Measurements from ENCODE around the gene KIF25.
"Not testable (repeated sequence)": the region's sequence is repeated elsewhere in the genome, so short reads cannot be mapped to it uniquely, and the experiment has no call there.

KIF25 gene

GRCh38 chr6:167993831-167994230, 3.6 kb upstream of the KIF25 start:
- H3K36me3 ChIP-seq (ENCODE audit: control insufficient read depth in 2 of 2, insufficient read depth in 2 of 2, low read length in 2 of 2), result no peaks in the 10 kb centered on the region
- no peak overlapping the region for H3K27ac ChIP-seq (ENCODE audit: low read depth in 2 of 2, low read length in 2 of 2)
- no peak overlapping the region for H3K4me3 ChIP-seq (ENCODE audit: low read length in 2 of 2)
- no peaks in the 10 kb centered on the region for H3K4me1 ChIP-seq (ENCODE audit: control insufficient read depth in 2 of 2, insufficient read depth in 2 of 2, low read length in 2 of 2)
- H3K27me3 ChIP-seq (ENCODE audit: control insufficient read depth in 2 of 2, insufficient read depth in 2 of 2, low read length in 2 of 2), result no peaks in the 10 kb centered on the region
- H3K9me3 ChIP-seq (ENCODE audit: control insufficient read depth in 2 of 2, low read length in 2 of 2), result no peaks in the 10 kb centered on the region
- no peak overlapping the region for H3K9ac ChIP-seq (ENCODE audit: low read depth in 1 of 2, low read length in 2 of 2)

DNA sequence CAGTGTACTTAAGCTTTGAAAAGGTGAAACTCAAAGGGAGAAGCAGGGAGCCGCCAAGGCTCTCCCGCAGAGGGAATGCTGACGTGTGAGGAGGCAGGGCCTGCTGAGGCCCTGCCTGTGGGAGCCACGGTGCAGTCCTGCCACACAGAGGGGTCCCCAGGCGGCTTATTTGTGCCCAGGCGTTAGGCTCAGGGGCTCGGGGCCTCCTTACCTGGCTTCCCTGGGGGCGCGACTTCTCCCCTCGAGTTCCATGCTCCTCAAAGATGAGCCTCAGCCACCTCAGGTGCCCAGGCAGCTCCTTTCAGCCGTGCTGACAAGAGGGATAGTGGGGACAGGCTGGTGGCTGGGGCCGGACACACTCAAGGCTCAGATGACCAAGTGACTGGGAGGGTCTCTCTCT, 2.2 kb upstream of the KIF25 start:
- H3K27ac ChIP-seq (ENCODE audit: low read depth in 2 of 2, low read length in 2 of 2), result no peak overlapping the region

GRCh38 chr6:167995731-167996151, 1.7 kb upstream of the KIF25 start:
- Histone ChIP-seq H3K9ac (ENCODE audit: low read depth in 1 of 2, low read length in 2 of 2) (no peak overlapping the region), H3K27me3 (ENCODE audit: control insufficient read depth in 2 of 2, insufficient read depth in 2 of 2, low read length in 2 of 2) (no peaks in the 10 kb centered on the region), H3K4me3 (ENCODE audit: low read length in 2 of 2) (no peak overlapping the region), H3K27ac (ENCODE audit: low read depth in 2 of 2, low read length in 2 of 2) (no peak overlapping the region), H3K9me3 (ENCODE audit: control insufficient read depth in 2 of 2, low read length in 2 of 2) (no peaks in the 10 kb centered on the region), H3K36me3 (ENCODE audit: control insufficient read depth in 2 of 2, insufficient read depth in 2 of 2, low read length in 2 of 2) (no peaks in the 10 kb centered on the region), H3K4me1 (ENCODE audit: control insufficient read depth in 2 of 2, insufficient read depth in 2 of 2, low read length in 2 of 2) (no peaks in the 10 kb centered on the region)

More for the DNA sequence above, 2.2 kb upstream of the KIF25 start:
- Histone ChIP-seq H3K27me3 (ENCODE audit: control insufficient read depth in 2 of 2, insufficient read depth in 2 of 2, low read length in 2 of 2) (no peaks in the 10 kb centered on the region), H3K9ac (ENCODE audit: low read depth in 1 of 2, low read length in 2 of 2) (no peak overlapping the region), H3K4me3 (ENCODE audit: low read length in 2 of 2) (no peak overlapping the region), H3K36me3 (ENCODE audit: control insufficient read depth in 2 of 2, insufficient read depth in 2 of 2, low read length in 2 of 2) (no peaks in the 10 kb centered on the region), H3K4me1 (ENCODE audit: control insufficient read depth in 2 of 2, insufficient read depth in 2 of 2, low read length in 2 of 2) (no peaks in the 10 kb centered on the region), H3K9me3 (ENCODE audit: control insufficient read depth in 2 of 2, low read length in 2 of 2) (no peaks in the 10 kb centered on the region)

DNA sequence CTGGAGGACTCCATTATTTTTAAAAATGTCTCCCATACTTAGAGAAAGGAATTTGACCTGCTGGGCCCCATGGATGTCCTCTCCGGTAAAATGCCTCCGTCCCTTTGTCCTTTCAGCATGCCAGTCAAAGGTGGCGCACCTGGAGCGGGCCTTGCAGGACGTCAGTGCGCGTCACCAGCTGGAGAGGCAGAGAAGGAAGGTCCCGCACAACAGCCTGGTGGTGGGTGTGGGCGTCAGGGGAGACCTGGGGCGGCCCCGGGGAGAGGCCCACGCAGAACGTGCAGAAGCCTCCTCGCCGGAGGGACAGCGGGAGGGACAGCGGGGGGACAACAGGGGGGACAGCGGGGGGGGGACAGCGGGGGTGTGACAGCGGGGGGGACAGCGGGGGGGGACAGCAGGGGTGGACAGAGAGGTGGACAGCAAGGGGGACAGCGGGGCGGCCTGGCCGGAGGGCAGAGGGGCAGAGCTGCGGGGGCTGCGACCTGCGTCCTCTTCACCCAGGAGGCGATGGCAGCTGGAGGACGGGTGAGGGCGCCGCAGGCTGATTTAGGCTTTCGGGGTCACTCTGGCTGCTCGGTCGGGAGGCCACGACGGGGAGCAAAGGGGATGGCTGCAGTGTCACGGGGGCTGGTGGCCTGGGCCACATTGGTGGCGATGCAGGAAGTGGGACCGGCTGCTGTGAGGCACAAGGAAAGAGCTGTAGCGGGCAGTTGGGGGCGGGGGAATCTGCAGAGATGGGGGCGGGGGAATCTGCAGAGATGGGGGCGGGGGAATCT, 859 bp upstream of the KIF25 start:
- no peak overlapping the region for H3K4me3 ChIP-seq (ENCODE audit: low read length in 2 of 2)
- no peaks in the 10 kb centered on the region for H3K4me1 ChIP-seq (ENCODE audit: control insufficient read depth in 2 of 2, insufficient read depth in 2 of 2, low read length in 2 of 2)
- H3K36me3 ChIP-seq (ENCODE audit: control insufficient read depth in 2 of 2, insufficient read depth in 2 of 2, low read length in 2 of 2), result no peaks in the 10 kb centered on the region
- H3K27me3 ChIP-seq (ENCODE audit: control insufficient read depth in 2 of 2, insufficient read depth in 2 of 2, low read length in 2 of 2), result no peaks in the 10 kb centered on the region
- no peak overlapping the region for H3K27ac ChIP-seq (ENCODE audit: low read depth in 2 of 2, low read length in 2 of 2)
- H3K9me3 ChIP-seq (ENCODE audit: control insufficient read depth in 2 of 2, low read length in 2 of 2), result no peaks in the 10 kb centered on the region
- no peak overlapping the region for H3K9ac ChIP-seq (ENCODE audit: low read depth in 1 of 2, low read length in 2 of 2)

DNA sequence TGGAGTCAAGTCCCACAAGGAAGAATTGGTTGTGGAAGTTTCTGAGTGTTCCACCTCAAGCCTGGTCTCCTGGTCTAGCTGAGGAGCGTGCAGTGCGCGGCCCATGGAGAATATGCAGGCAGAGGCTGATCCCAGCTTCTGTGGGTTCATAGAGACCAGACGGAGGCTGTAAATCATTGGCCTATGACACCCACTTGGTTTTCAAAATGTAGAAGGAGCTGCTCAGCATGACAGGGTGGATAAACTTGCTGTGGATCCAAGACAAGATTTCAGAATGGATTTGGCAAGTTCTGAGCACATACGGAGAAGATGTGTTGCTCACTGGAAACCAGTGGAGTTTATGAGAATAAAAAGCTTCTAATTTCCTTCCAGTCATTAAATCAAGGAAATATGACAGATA, 744 bp downstream of the KIF25 start:
- Histone ChIP-seq H3K36me3 (ENCODE audit: control insufficient read depth in 2 of 2, insufficient read depth in 2 of 2, low read length in 2 of 2) (no peaks in the 10 kb centered on the region), H3K27me3 (ENCODE audit: control insufficient read depth in 2 of 2, insufficient read depth in 2 of 2, low read length in 2 of 2) (no peaks in the 10 kb centered on the region), H3K4me1 (ENCODE audit: control insufficient read depth in 2 of 2, insufficient read depth in 2 of 2, low read length in 2 of 2) (no peaks in the 10 kb centered on the region), H3K27ac (ENCODE audit: low read depth in 2 of 2, low read length in 2 of 2) (no peak overlapping the region), H3K9ac (ENCODE audit: low read depth in 1 of 2, low read length in 2 of 2) (no peak overlapping the region), H3K9me3 (ENCODE audit: control insufficient read depth in 2 of 2, low read length in 2 of 2) (no peaks in the 10 kb centered on the region), H3K4me3 (ENCODE audit: low read length in 2 of 2) (no peak overlapping the region)

- H3K27me3 ChIP-seq (ENCODE audit: control insufficient read depth in 2 of 2, insufficient read depth in 2 of 2, low read length in 2 of 2), result no peaks in the 10 kb centered on the region
- H3K36me3 ChIP-seq (ENCODE audit: control insufficient read depth in 2 of 2, insufficient read depth in 2 of 2, low read length in 2 of 2), result no peaks in the 10 kb centered on the region
- no peaks in the 10 kb centered on the region for H3K9me3 ChIP-seq (ENCODE audit: control insufficient read depth in 2 of 2, low read length in 2 of 2)
- no peak overlapping the region for H3K4me3 ChIP-seq (ENCODE audit: low read length in 2 of 2)
- no peak overlapping the region for H3K27ac ChIP-seq (ENCODE audit: low read depth in 2 of 2, low read length in 2 of 2)
- no peak overlapping the region for H3K9ac ChIP-seq (ENCODE audit: low read depth in 1 of 2, low read length in 2 of 2)
- no peaks in the 10 kb centered on the region for H3K4me1 ChIP-seq (ENCODE audit: control insufficient read depth in 2 of 2, insufficient read depth in 2 of 2, low read length in 2 of 2)
Observed at GRCh38 chr6:168000198-168001028, 2.9 kb downstream of the KIF25 start.

DNA sequence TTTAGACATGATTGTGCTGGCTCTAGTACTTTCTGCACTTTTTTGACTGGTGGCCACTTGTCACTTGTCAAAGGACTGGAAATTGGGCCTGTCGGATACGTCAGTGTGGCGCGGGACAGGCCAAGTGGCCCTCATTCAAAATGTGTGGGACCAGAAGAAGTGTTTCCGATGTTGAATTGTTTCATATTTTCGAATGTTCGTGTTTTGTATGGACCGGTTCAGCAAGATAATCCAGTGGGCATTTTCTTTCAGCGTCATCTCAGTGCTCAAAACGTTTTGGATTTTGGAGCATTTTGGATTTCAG, 3.5 kb downstream of the KIF25 start:
- H3K4me3 ChIP-seq (ENCODE audit: low read length in 2 of 2), result no peak overlapping the region
- H3K9ac ChIP-seq (ENCODE audit: low read depth in 1 of 2, low read length in 2 of 2), result no peak overlapping the region
- no peaks in the 10 kb centered on the region for H3K36me3 ChIP-seq (ENCODE audit: control insufficient read depth in 2 of 2, insufficient read depth in 2 of 2, low read length in 2 of 2)
- no peaks in the 10 kb centered on the region for H3K9me3 ChIP-seq (ENCODE audit: control insufficient read depth in 2 of 2, low read length in 2 of 2)
- no peak overlapping the region for H3K27ac ChIP-seq (ENCODE audit: low read depth in 2 of 2, low read length in 2 of 2)
- no peaks in the 10 kb centered on the region for H3K4me1 ChIP-seq (ENCODE audit: control insufficient read depth in 2 of 2, insufficient read depth in 2 of 2, low read length in 2 of 2)
- H3K27me3 ChIP-seq (ENCODE audit: control insufficient read depth in 2 of 2, insufficient read depth in 2 of 2, low read length in 2 of 2), result no peaks in the 10 kb centered on the region

DNA sequence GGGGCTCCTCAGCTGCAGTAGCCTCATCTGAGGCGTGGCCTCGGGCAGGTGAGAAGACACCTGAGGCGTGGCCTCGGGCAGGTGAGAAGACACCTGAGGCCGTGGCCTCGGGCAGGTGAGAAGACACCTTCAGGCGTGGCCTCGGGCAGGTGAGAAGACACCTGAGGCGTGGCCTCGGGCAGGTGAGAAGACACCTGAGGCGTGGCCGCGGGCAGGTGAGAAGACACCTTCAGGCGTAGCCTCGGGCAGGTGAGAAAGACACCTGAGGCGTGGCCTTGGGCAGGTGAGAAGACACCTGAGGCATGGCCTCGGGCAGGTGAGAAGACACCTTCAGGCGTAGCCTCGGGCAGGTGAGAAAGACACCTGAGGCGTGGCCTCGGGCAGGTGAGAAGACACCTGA, 4.0 kb downstream of the KIF25 start:
- not testable (repeated sequence) for H3K4me1 ChIP-seq (ENCODE audit: control insufficient read depth in 2 of 2, insufficient read depth in 2 of 2, low read length in 2 of 2); H3K4me3 ChIP-seq (ENCODE audit: low read length in 2 of 2); H3K9ac ChIP-seq (ENCODE audit: low read depth in 1 of 2, low read length in 2 of 2); H3K27me3 ChIP-seq (ENCODE audit: control insufficient read depth in 2 of 2, insufficient read depth in 2 of 2, low read length in 2 of 2); H3K27ac ChIP-seq (ENCODE audit: low read depth in 2 of 2, low read length in 2 of 2); H3K9me3 ChIP-seq (ENCODE audit: control insufficient read depth in 2 of 2, low read length in 2 of 2); H3K36me3 ChIP-seq (ENCODE audit: control insufficient read depth in 2 of 2, insufficient read depth in 2 of 2, low read length in 2 of 2)

- Histone ChIP-seq H3K27me3 (ENCODE audit: control insufficient read depth in 2 of 2, insufficient read depth in 2 of 2, low read length in 2 of 2) (no peaks in the 10 kb centered on the region), H3K4me3 (ENCODE audit: low read length in 2 of 2) (no peak overlapping the region), H3K9ac (ENCODE audit: low read depth in 1 of 2, low read length in 2 of 2) (no peak overlapping the region), H3K4me1 (ENCODE audit: control insufficient read depth in 2 of 2, insufficient read depth in 2 of 2, low read length in 2 of 2) (no peaks in the 10 kb centered on the region), H3K36me3 (ENCODE audit: control insufficient read depth in 2 of 2, insufficient read depth in 2 of 2, low read length in 2 of 2) (no peaks in the 10 kb centered on the region), H3K27ac (ENCODE audit: low read depth in 2 of 2, low read length in 2 of 2) (no peak overlapping the region), H3K9me3 (ENCODE audit: control insufficient read depth in 2 of 2, low read length in 2 of 2) (no peaks in the 10 kb centered on the region)
Observed at GRCh38 chr6:168002804-168003203, 5.3 kb downstream of the KIF25 start.

DNA sequence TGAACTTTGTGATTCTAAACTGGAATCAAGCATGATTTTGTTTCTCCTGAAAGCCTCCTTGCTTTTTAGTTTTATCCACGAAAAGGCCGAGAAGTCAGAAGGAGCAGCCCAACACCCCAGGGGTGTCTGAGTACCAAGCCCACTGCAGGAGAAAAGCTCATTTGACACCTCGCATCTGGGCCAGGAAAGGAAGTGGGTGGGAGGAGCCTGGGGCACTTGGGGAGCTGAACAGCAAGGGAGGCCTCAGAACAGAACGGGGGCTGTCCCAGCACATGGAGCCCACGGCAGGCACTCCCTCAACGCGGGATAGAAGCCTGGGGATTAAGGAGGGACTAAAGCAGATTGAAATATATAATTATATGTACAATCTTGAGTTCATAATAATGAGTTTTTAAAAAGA, 6.6 kb downstream of the KIF25 start:
- Histone ChIP-seq H3K9ac (ENCODE audit: low read depth in 1 of 2, low read length in 2 of 2) (no peak overlapping the region), H3K9me3 (ENCODE audit: control insufficient read depth in 2 of 2, low read length in 2 of 2) (no peaks in the 10 kb centered on the region), H3K4me3 (ENCODE audit: low read length in 2 of 2) (no peak overlapping the region), H3K36me3 (ENCODE audit: control insufficient read depth in 2 of 2, insufficient read depth in 2 of 2, low read length in 2 of 2) (no peaks in the 10 kb centered on the region), H3K27ac (ENCODE audit: low read depth in 2 of 2, low read length in 2 of 2) (no peak overlapping the region), H3K27me3 (ENCODE audit: control insufficient read depth in 2 of 2, insufficient read depth in 2 of 2, low read length in 2 of 2) (no peaks in the 10 kb centered on the region), H3K4me1 (ENCODE audit: control insufficient read depth in 2 of 2, insufficient read depth in 2 of 2, low read length in 2 of 2) (no peaks in the 10 kb centered on the region)
